ENCODE measurements around the gene TMEM213. TPM values are rescaled to one million over a fixed set of nuclear protein-coding genes. Genes with fewer than 3 reads are reported as not detected.

The TMEM213 gene
- total RNA-seq, 1 donor from 2014 or later: not detected

DNA sequence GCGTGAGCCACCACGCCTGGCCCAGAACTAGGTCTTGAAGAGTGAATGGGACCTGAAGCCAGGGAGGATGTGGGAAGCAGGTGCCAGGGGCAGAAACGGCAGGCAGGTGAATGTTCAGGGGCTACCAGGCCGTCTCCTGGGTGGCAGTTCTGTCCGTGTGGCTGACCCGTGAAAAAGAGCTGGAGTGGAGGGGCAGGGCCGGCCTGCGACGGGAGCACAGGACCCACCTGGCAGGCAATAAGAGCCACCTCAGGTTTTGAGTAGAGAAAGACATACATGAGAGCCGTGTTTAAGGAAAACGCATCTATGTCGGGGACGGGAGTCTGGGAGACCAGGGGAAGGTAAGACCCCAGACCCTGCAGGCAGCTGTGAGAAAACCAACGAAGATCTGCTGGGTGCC, 70.9 kb downstream of the TMEM213 start:
- peaks cover 23% of the 10 kb centered on the region for H3K4me1 Mint-ChIP-seq (ENCODE audit: low read depth, unreplicated experiment)
- Histone ChIP-seq H3K36me3 (ENCODE audit: insufficient read depth, low read length) (no peaks in the 10 kb centered on the region), H3K4me3 (ENCODE audit: insufficient read depth, low read depth, low read length) (no peak overlapping the region), H3K9ac (ENCODE audit: low read length) (no peak overlapping the region), H3K79me2 (ENCODE audit: insufficient read depth, low read length) (no peaks in the 10 kb centered on the region), H3K4me1 (ENCODE audit: insufficient read depth, low read length) (peaks cover 21% of the 10 kb centered on the region), H4K20me1 (ENCODE audit: insufficient read depth, low read length) (no peaks in the 10 kb centered on the region), H3K9me3 (ENCODE audit: insufficient read depth, low read depth, low read length) (no peaks in the 10 kb centered on the region), H3K4me2 (ENCODE audit: low read length) (no peak overlapping the region), H3K27me3 (ENCODE audit: insufficient read depth, low read length) (no peaks in the 10 kb centered on the region), H3K27ac (ENCODE audit: low read depth, low read length) (no peak overlapping the region), H2AFZ (ENCODE audit: low read depth, low read length) (no peak overlapping the region)
- H3K27me3 Mint-ChIP-seq (ENCODE audit: low read depth, unreplicated experiment): no peaks in the 10 kb centered on the region
- H3K36me3 Mint-ChIP-seq (ENCODE audit: low read depth, unreplicated experiment): peaks cover 18% of the 10 kb centered on the region
- no peak overlapping the region for H3K4me3 Mint-ChIP-seq (ENCODE audit: unreplicated experiment)
- DNase-seq (ENCODE audit: low read depth) (no peak), FAIRE-seq (no peak)
- TF ChIP-seq EZH2 (IDR thresholded peaks at IDR 0.05; ENCODE audit: insufficient read depth, low read length): no peak
- TF ChIP-seq, protein P1, sequence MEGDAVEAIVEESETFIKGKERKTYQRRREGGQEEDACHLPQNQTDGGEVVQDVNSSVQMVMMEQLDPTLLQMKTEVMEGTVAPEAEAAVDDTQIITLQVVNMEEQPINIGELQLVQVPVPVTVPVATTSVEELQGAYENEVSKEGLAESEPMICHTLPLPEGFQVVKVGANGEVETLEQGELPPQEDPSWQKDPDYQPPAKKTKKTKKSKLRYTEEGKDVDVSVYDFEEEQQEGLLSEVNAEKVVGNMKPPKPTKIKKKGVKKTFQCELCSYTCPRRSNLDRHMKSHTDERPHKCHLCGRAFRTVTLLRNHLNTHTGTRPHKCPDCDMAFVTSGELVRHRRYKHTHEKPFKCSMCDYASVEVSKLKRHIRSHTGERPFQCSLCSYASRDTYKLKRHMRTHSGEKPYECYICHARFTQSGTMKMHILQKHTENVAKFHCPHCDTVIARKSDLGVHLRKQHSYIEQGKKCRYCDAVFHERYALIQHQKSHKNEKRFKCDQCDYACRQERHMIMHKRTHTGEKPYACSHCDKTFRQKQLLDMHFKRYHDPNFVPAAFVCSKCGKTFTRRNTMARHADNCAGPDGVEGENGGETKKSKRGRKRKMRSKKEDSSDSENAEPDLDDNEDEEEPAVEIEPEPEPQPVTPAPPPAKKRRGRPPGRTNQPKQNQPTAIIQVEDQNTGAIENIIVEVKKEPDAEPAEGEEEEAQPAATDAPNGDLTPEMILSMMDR (IDR thresholded peaks at IDR 0.05; ENCODE audit: insufficient read depth, low read depth, low read length): no peak
- no peak overlapping the region for H3K27ac Mint-ChIP-seq (ENCODE audit: unreplicated experiment)
- H3K9me3 Mint-ChIP-seq (ENCODE audit: unreplicated experiment): no peaks in the 10 kb centered on the region

DNA sequence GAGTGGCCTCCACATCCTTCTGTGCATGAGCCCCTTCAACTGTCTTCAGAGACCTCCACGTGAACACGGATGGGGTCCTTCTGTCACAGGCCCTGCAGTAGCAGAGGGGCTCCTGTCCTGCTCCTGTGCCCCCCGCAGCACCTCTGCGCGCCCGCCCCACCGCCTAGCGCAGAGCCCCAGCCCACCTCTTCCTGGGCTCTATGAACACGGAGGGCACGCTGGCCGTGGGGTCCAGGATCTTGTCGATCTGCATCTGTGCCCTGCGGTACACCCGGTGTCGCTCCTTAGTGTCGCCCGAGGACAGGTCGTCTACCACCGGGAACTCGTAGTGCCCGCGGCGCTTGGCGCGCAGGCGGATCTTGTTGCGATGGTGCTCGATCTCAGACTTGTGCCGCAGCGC, 71.6 kb downstream of the TMEM213 start:
- Histone ChIP-seq H3K36me3 (ENCODE audit: insufficient read depth, low read length) (no peaks in the 10 kb centered on the region), H3K9me3 (ENCODE audit: insufficient read depth, low read depth, low read length) (no peaks in the 10 kb centered on the region), H4K20me1 (ENCODE audit: insufficient read depth, low read length) (no peaks in the 10 kb centered on the region), H3K9ac (ENCODE audit: low read length) (no peak overlapping the region), H2AFZ (ENCODE audit: low read depth, low read length) (no peak overlapping the region), H3K27me3 (ENCODE audit: insufficient read depth, low read length) (no peaks in the 10 kb centered on the region), H3K4me2 (ENCODE audit: low read length) (no peak overlapping the region), H3K27ac (ENCODE audit: low read depth, low read length) (no peak overlapping the region), H3K4me3 (ENCODE audit: insufficient read depth, low read depth, low read length) (no peak overlapping the region), H3K4me1 (ENCODE audit: insufficient read depth, low read length) (peaks cover 17% of the 10 kb centered on the region), H3K79me2 (ENCODE audit: insufficient read depth, low read length) (no peaks in the 10 kb centered on the region)
- Mint-ChIP-seq H3K4me1 (ENCODE audit: low read depth, unreplicated experiment) (peaks cover 21% of the 10 kb centered on the region), H3K36me3 (ENCODE audit: low read depth, unreplicated experiment) (peaks cover 18% of the 10 kb centered on the region), H3K27ac (ENCODE audit: unreplicated experiment) (no peak overlapping the region), H3K27me3 (ENCODE audit: low read depth, unreplicated experiment) (no peaks in the 10 kb centered on the region), H3K4me3 (ENCODE audit: unreplicated experiment) (no peak overlapping the region), H3K9me3 (ENCODE audit: unreplicated experiment) (no peaks in the 10 kb centered on the region)
- FAIRE-seq (no peak), DNase-seq (ENCODE audit: low read depth) (no peak)
- TF ChIP-seq, protein P1 (IDR thresholded peaks at IDR 0.05; ENCODE audit: insufficient read depth, low read depth, low read length): no peak
- no peak for TF ChIP-seq EZH2 (IDR thresholded peaks at IDR 0.05; ENCODE audit: insufficient read depth, low read length)

DNA sequence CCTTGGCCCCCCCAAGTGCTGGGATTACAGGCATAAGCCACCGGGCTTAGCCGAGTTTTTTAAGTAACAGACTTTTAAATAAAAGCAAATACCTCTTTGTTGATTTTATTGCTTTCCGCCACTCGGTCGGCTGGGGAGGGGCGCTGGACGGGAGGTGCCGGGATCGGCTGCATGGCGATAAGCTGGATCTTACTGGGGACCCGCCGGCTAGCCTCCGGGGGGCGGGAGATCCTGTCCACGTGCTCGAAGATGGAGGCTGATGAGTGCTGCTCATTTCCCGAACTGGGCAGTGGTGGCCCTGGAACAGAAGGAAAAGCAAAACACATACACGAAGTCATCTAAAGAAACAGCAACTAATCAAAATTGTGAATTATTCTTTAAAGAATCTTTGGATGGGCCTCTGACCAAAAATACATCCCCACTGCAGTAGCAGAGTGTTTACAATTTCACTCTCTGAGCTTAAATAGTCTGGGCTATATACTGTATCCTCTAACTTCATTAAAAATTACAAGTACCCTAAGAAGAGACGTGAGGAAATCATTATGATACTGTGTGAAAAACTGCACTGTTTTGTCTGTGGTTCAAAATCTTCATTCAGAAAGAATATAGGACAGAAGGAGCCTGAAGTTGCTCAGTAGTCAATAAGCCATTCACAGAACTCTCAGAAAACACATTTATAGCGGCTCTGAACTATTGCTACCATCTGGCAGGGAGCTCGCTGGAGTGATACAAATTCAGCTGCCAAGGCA, 73.4 kb downstream of the TMEM213 start:
- H3K36me3 Mint-ChIP-seq (ENCODE audit: low read depth, unreplicated experiment): peaks cover 18% of the 10 kb centered on the region
- Histone ChIP-seq H3K27ac (ENCODE audit: low read depth, low read length) (no peak overlapping the region), H3K27me3 (ENCODE audit: insufficient read depth, low read length) (no peaks in the 10 kb centered on the region), H4K20me1 (ENCODE audit: insufficient read depth, low read length) (no peaks in the 10 kb centered on the region), H3K79me2 (ENCODE audit: insufficient read depth, low read length) (no peaks in the 10 kb centered on the region), H3K4me1 (ENCODE audit: insufficient read depth, low read length) (peaks cover 17% of the 10 kb centered on the region), H3K9ac (ENCODE audit: low read length) (no peak overlapping the region), H3K4me2 (ENCODE audit: low read length) (no peak overlapping the region), H3K9me3 (ENCODE audit: insufficient read depth, low read depth, low read length) (no peaks in the 10 kb centered on the region), H3K36me3 (ENCODE audit: insufficient read depth, low read length) (no peaks in the 10 kb centered on the region), H2AFZ (ENCODE audit: low read depth, low read length) (no peak overlapping the region), H3K4me3 (ENCODE audit: insufficient read depth, low read depth, low read length) (no peak overlapping the region)
- FAIRE-seq (no peak), DNase-seq (ENCODE audit: low read depth) (no peak)
- TF ChIP-seq EZH2 (IDR thresholded peaks at IDR 0.05; ENCODE audit: insufficient read depth, low read length): no peak
- TF ChIP-seq, protein P1 (IDR thresholded peaks at IDR 0.05; ENCODE audit: insufficient read depth, low read depth, low read length): no peak
- no peak overlapping the region for H3K27ac Mint-ChIP-seq (ENCODE audit: unreplicated experiment)
- H3K4me1 Mint-ChIP-seq (ENCODE audit: low read depth, unreplicated experiment): peaks cover 15% of the 10 kb centered on the region
- H3K4me3 Mint-ChIP-seq (ENCODE audit: unreplicated experiment): no peak overlapping the region
- no peaks in the 10 kb centered on the region for H3K9me3 Mint-ChIP-seq (ENCODE audit: unreplicated experiment)
- no peaks in the 10 kb centered on the region for H3K27me3 Mint-ChIP-seq (ENCODE audit: low read depth, unreplicated experiment)
